ENCODE results near the gene PPP1R2C.

The PPP1R2C gene

GRCh38 chrX:42771506-42772335 lies 6.2 kb downstream of the PPP1R2C start:
- TF ChIP-seq POU6F1 (CRISPR knock-in tag; IDR thresholded peaks at IDR 0.05; ENCODE audit: borderline replicate concordance, low read depth) (no peak), OSR1 (CRISPR knock-in tag; IDR thresholded peaks at IDR 0.05) (no peak), ZFP30 (CRISPR knock-in tag; IDR thresholded peaks at IDR 0.05) (no peak), PATZ1 (CRISPR knock-in tag; IDR thresholded peaks at IDR 0.05; ENCODE audit: borderline replicate concordance) (no peak), BACH2 (CRISPR knock-in tag; IDR thresholded peaks at IDR 0.05; ENCODE audit: borderline replicate concordance) (no peak), CREB5 (CRISPR knock-in tag; IDR thresholded peaks at IDR 0.05; ENCODE audit: low read depth) (no peak), PPARA (CRISPR knock-in tag; IDR thresholded peaks at IDR 0.05; ENCODE audit: borderline replicate concordance) (no peak), ISL1 (CRISPR knock-in tag; IDR thresholded peaks at IDR 0.05) (no peak), TSHZ2 (CRISPR knock-in tag; IDR thresholded peaks at IDR 0.05) (no peak), RARB (CRISPR knock-in tag; IDR thresholded peaks at IDR 0.05) (no peak), ZNF565 (CRISPR knock-in tag; conservative IDR thresholded peaks at IDR 0.05; ENCODE audit: low read depth) (no peak), ZC3H10 (CRISPR knock-in tag; IDR thresholded peaks at IDR 0.05) (no peak), CSRNP3 (CRISPR knock-in tag; IDR thresholded peaks at IDR 0.05) (no peak), GLIS3 (CRISPR knock-in tag; IDR thresholded peaks at IDR 0.05) (no peak), ARNTL (CRISPR knock-in tag; IDR thresholded peaks at IDR 0.05; ENCODE audit: borderline replicate concordance, low read depth) (no peak)
- no peak for ATAC-seq

GRCh38 chrX:42770566-42770965 lies 7.4 kb downstream of the PPP1R2C start:
- TF ChIP-seq POU6F1 (CRISPR knock-in tag; IDR thresholded peaks at IDR 0.05; ENCODE audit: borderline replicate concordance, low read depth) (no peak), OSR1 (CRISPR knock-in tag; IDR thresholded peaks at IDR 0.05) (no peak)
- no peak for ATAC-seq

GRCh38 chrX:42759881-42760280 lies 18.1 kb downstream of the PPP1R2C start:
- TF ChIP-seq ZNF565 (CRISPR knock-in tag; conservative IDR thresholded peaks at IDR 0.05; ENCODE audit: low read depth) (no peak), CSRNP3 (CRISPR knock-in tag; IDR thresholded peaks at IDR 0.05) (no peak), CREB5 (CRISPR knock-in tag; IDR thresholded peaks at IDR 0.05; ENCODE audit: low read depth) (no peak), TOX (CRISPR knock-in tag; IDR thresholded peaks at IDR 0.05; ENCODE audit: borderline replicate concordance) (no peak), ZC3H10 (CRISPR knock-in tag; IDR thresholded peaks at IDR 0.05) (no peak), ZFP30 (CRISPR knock-in tag; IDR thresholded peaks at IDR 0.05) (no peak), ZNF70 (CRISPR knock-in tag; IDR thresholded peaks at IDR 0.05) (no peak), ESRRG (CRISPR knock-in tag; IDR thresholded peaks at IDR 0.05) (no peak)
- ATAC-seq = no peak
